Calu3 (cell line): Measurements from ENCODE around the gene VAC14. TPM values are rescaled to one million over a fixed set of nuclear protein-coding genes. Genes with fewer than 3 reads are reported as not detected.

Experiments
- BruUV-seq: library from RNA; stranded (reverse); fragments of 400-500 nt; replicated peaks from 2 replicates; lab custom pipeline; 2021; lab: Mats Ljungman, UMichigan
- CTCF ChIA-PET: fragments of 300-600 bp; sonication (Branson Sonifier 250); formaldehyde crosslinking; loops from one replicate; lab custom pipeline; 2022; ENCODE audit warnings: antibody characterized with exemption; lab: Charles Lee
- DNase-seq: peaks from one replicate; pipeline ENCODE4 v3.0.0; 2022
- H3K27ac Mint-ChIP-seq: one replicate; pipeline ENCODE4 v1.8.0; 2022; ENCODE audit warnings: mixed read lengths; ENCODE audit not compliant: unreplicated experiment
- H3K27me3 Mint-ChIP-seq: one replicate; pipeline ENCODE4 v1.8.0; 2022; ENCODE audit warnings: mixed read lengths; ENCODE audit not compliant: unreplicated experiment
- H3K36me3 Mint-ChIP-seq: one replicate; pipeline ENCODE4 v1.8.0; 2022; ENCODE audit warnings: mild to moderate bottlenecking, moderate library complexity, mixed read lengths; ENCODE audit not compliant: insufficient read depth, unreplicated experiment
- H3K4me1 Mint-ChIP-seq: one replicate; pipeline ENCODE4 v1.8.0; 2022; ENCODE audit warnings: mild to moderate bottlenecking, low read depth, mixed read lengths; ENCODE audit not compliant: unreplicated experiment
- H3K4me3 Mint-ChIP-seq: one replicate; pipeline ENCODE4 v1.8.0; 2022; ENCODE audit warnings: mild to moderate bottlenecking, low read depth, moderate library complexity, mixed read lengths; ENCODE audit not compliant: unreplicated experiment
- H3K9me3 Mint-ChIP-seq: one replicate; pipeline ENCODE4 v1.8.0; 2022; ENCODE audit warnings: low read depth, mixed read lengths; ENCODE audit not compliant: unreplicated experiment
- CTCF ChIP-seq: fragments of 200-600 bp; IDR thresholded peaks from one replicate; pipeline ENCODE4 v1.8.0; 2022; ENCODE audit warnings: antibody characterized with exemption; ENCODE audit not compliant: unreplicated experiment
- intact Hi-C: fragments of 100-400 bp; cut with micrococcal nuclease; formaldehyde crosslinking; loops from one replicate; pipeline ENCODE4 v1.10.0; 2022; ENCODE audit not compliant: unreplicated experiment
- total RNA-seq: library from RNA; stranded (reverse); gene quantifications from 2 replicates; pipeline ENCODE4 v1.2.3, GENCODE V29; 2022

The VAC14 gene
- total RNA-seq, 1 experiment from 2014 or later: 63.8 TPM

GRCh38 chr16:70663524-70664324 lies 137.2 kb downstream of the VAC14 start:
- peaks cover 18% of the 10 kb centered on the region for H3K36me3 Mint-ChIP-seq
- no peak overlapping the region for H3K4me3 Mint-ChIP-seq
- no TSS peak for BruUV-seq
- no peak for TF ChIP-seq CTCF
- H3K9me3 Mint-ChIP-seq: peaks cover 3% of the 10 kb centered on the region
- no peaks in the 10 kb centered on the region for H3K4me1 Mint-ChIP-seq
- intact Hi-C loops: no loop called here
- no peak for DNase-seq
- CTCF ChIA-PET: interaction anchor here (0.7 to 0.8 kb wide), 2 partner anchors 29 to 1853 kb away, joined by 5 to 9 read pairs; no protein-coding TSS in a partner anchor
- H3K27ac Mint-ChIP-seq: no peak overlapping the region
- H3K27me3 Mint-ChIP-seq: no peaks in the 10 kb centered on the region

DNA sequence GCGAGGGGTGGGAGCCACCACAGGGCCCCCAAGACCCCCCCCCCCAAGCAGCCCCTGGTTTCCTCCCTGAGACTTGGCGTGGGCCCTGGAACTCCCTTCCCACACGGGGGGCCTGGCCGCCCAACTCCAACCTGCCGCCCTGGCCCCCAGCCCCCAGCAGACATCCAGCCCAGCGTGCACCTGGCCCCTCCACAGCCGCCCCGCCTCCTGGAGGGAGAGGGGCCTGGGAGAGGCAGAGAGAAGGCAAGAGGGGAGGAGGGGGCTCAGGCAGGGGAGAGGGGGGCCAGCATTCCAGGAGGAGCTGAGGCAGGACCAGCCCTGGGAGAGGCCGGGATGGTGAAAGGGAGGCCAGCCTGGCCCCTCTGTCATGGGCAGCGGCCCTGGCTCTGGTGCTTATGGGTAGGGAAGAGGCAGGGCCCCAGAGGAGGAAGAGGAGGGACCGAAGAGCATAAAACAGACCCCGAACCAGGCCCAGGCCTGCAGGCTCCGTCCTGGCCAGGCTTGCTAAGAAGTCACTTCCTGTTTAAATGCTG lies 137.9 kb downstream of the VAC14 start:
- no TSS peak for BruUV-seq
- DNase-seq: no peak
- peaks cover 3% of the 10 kb centered on the region for H3K9me3 Mint-ChIP-seq
- CTCF ChIA-PET: interaction anchor here (0.7 to 0.8 kb wide), 2 partner anchors 29 to 1852 kb away, joined by 5 to 9 read pairs; no protein-coding TSS in a partner anchor
- TF ChIP-seq CTCF: no peak
- intact Hi-C loops: no loop called here
- no peaks in the 10 kb centered on the region for H3K4me1 Mint-ChIP-seq
- no peak overlapping the region for H3K27ac Mint-ChIP-seq
- H3K4me3 Mint-ChIP-seq: no peak overlapping the region
- H3K36me3 Mint-ChIP-seq: peaks cover 17% of the 10 kb centered on the region
- H3K27me3 Mint-ChIP-seq: no peaks in the 10 kb centered on the region

GRCh38 chr16:70661918-70662641 lies 138.9 kb downstream of the VAC14 start:
- Mint-ChIP-seq H3K27ac (no peak overlapping the region), H3K4me3 (no peak overlapping the region), H3K27me3 (no peaks in the 10 kb centered on the region), H3K4me1 (no peaks in the 10 kb centered on the region), H3K9me3 (peaks cover 3% of the 10 kb centered on the region), H3K36me3 (peaks cover 17% of the 10 kb centered on the region)
- intact Hi-C loops: no loop called here
- no peak for DNase-seq
- CTCF ChIA-PET: no interaction called here
- TF ChIP-seq CTCF: no peak
- BruUV-seq: no TSS peak

GRCh38 chr16:70661534-70661917 lies 139.4 kb downstream of the VAC14 start:
- H3K36me3 Mint-ChIP-seq: peaks cover 14% of the 10 kb centered on the region
- TF ChIP-seq CTCF: no peak
- peaks cover under 1% of the 10 kb centered on the region for H3K9me3 Mint-ChIP-seq
- H3K27me3 Mint-ChIP-seq: no peaks in the 10 kb centered on the region
- intact Hi-C loops: no loop called here
- no peak for DNase-seq
- CTCF ChIA-PET: no interaction called here
- no peak overlapping the region for H3K4me3 Mint-ChIP-seq
- H3K27ac Mint-ChIP-seq: no peak overlapping the region
- H3K4me1 Mint-ChIP-seq: no peaks in the 10 kb centered on the region
- no TSS peak for BruUV-seq
